ENCODE measurements around the gene RAB6A.
"Not testable (repeated sequence)": the region's sequence is repeated elsewhere in the genome, so short reads cannot be mapped to it uniquely, and the experiment has no call there.

RAB6A gene

GRCh38 chr11:73716153-73717056, 44.5 kb downstream of the RAB6A start:
- DNase-seq: peak; percentile 68

- DNase-seq: no peak
Observed at GRCh38 chr11:73715541-73715940, 45.3 kb downstream of the RAB6A start.

- no peak for DNase-seq
Observed at GRCh38 chr11:73710964-73711363, 49.9 kb downstream of the RAB6A start.

GRCh38 chr11:73705053-73705452, 55.8 kb downstream of the RAB6A start:
- no peak for DNase-seq

GRCh38 chr11:73693899-73694525, 66.9 kb downstream of the RAB6A start:
- no peak for DNase-seq

- no peak for DNase-seq
Observed at GRCh38 chr11:73680687-73681086, 80.2 kb downstream of the RAB6A start.

GRCh38 chr11:73676552-73676951, 84.3 kb downstream of the RAB6A start:
- DNase-seq: not testable (repeated sequence)

- DNase-seq: no peak
Observed at GRCh38 chr11:73671701-73672100, 89.2 kb downstream of the RAB6A start.

- no peak for DNase-seq
Observed at GRCh38 chr11:73670808-73671207, 90.1 kb downstream of the RAB6A start.

GRCh38 chr11:73667891-73668290, 93.0 kb downstream of the RAB6A start:
- peak; percentile 74 for DNase-seq

- DNase-seq: no peak
Observed at GRCh38 chr11:73664877-73665276, 96.0 kb downstream of the RAB6A start.

- DNase-seq: no peak
Observed at GRCh38 chr11:73663604-73664495, 97.0 kb downstream of the RAB6A start.

- no peak for DNase-seq
Observed at GRCh38 chr11:73662445-73663157, 98.3 kb downstream of the RAB6A start.

GRCh38 chr11:73661035-73661628, 99.7 kb downstream of the RAB6A start:
- peak; percentile 92 for DNase-seq

- DNase-seq: no peak
Observed at GRCh38 chr11:73660497-73661034, 100.3 kb downstream of the RAB6A start.

GRCh38 chr11:73659961-73660360, 100.9 kb downstream of the RAB6A start:
- no peak for DNase-seq

- no peak for DNase-seq
Observed at GRCh38 chr11:73656985-73657384, 103.9 kb downstream of the RAB6A start.

- DNase-seq: no peak
Observed at GRCh38 chr11:73655686-73656085, 105.2 kb downstream of the RAB6A start.

- no peak for DNase-seq
Observed at GRCh38 chr11:73654482-73655021, 106.3 kb downstream of the RAB6A start.

- no peak for DNase-seq
Observed at GRCh38 chr11:73653996-73654395, 106.9 kb downstream of the RAB6A start.

GRCh38 chr11:73652856-73653559, 107.9 kb downstream of the RAB6A start:
- DNase-seq: no peak
